CD4-positive, alpha-beta T cell (primary cell): ENCODE data around the gene IGFBPL1. TPM values are rescaled to one million over a fixed set of nuclear protein-coding genes. Genes with fewer than 3 reads are reported as not detected.

Experiments used
- ATAC-seq: fragments of 200-7000 bp; cut with Tn5 transposase; one replicate; pipeline ENCODE4 v1.10.0; 2022; ENCODE audit warnings: mild to moderate bottlenecking; ENCODE audit not compliant: poor library complexity
- CTCF ChIA-PET: fragments of 350-600 bp; sonication (Branson Sonifier 250); formaldehyde crosslinking; loops from one replicate; lab custom pipeline; 2021; ENCODE audit warnings: antibody characterized with exemption, inconsistent platforms; lab: Charles Lee
- POLR2A ChIA-PET: fragments of 350-600 bp; sonication (Branson Sonifier 250); formaldehyde crosslinking; loops from one replicate; lab custom pipeline; 2021; ENCODE audit warnings: antibody characterized with exemption, inconsistent platforms; lab: Charles Lee
- DNase-seq, 14 experiments: peaks; one replicate each; pipeline ENCODE4 v3.0.0-alpha.2; 2013 to 2020; ENCODE audit warnings: mixed read lengths in 2 of 14
- H3K27ac ChIP-seq, 2 donors: one replicate each; pipeline versions ENCODE4 v1.5.1 to v1.7.0; 2013; ENCODE audit warnings: low read length in 2 of 2, low read depth in 1 of 2, mild to moderate bottlenecking in 1 of 2
- H3K27me3 ChIP-seq, 2 experiments: 1 replicate in 1 of 2; 2 replicates in 1 of 2; pipeline versions ENCODE4 v1.6.1 to v1.7.0; 2013; ENCODE audit warnings: low read length in 2 of 2, control low read depth in 1 of 2, mild to moderate bottlenecking in 1 of 2, moderate library complexity in 1 of 2; ENCODE audit not compliant: insufficient read depth in 2 of 2, control insufficient read depth in 1 of 2
- H3K36me3 ChIP-seq: one replicate; pipeline ENCODE4 v1.6.1; 2013; ENCODE audit warnings: low read length, control low read depth; ENCODE audit not compliant: insufficient read depth
- H3K4me1 ChIP-seq: one replicate; pipeline ENCODE4 v1.6.1; 2013; ENCODE audit warnings: low read length, control low read depth; ENCODE audit not compliant: insufficient read depth
- H3K4me3 ChIP-seq: one replicate; pipeline ENCODE4 v1.5.1; 2013; ENCODE audit warnings: mild to moderate bottlenecking, low read length, moderate library complexity
- H3K9me3 ChIP-seq, 2 experiments: 1 replicate in 1 of 2; 2 replicates in 1 of 2; pipeline versions ENCODE4 v1.6.1 to v1.7.0; 2013; ENCODE audit warnings: low read length in 2 of 2, mild to moderate bottlenecking in 2 of 2, control low read depth in 1 of 2, moderate library complexity in 1 of 2; ENCODE audit not compliant: control insufficient read depth in 1 of 2, insufficient read depth in 1 of 2
- H3K27ac Mint-ChIP-seq: one replicate; pipeline ENCODE4 v1.8.0; 2020; ENCODE audit warnings: mixed read lengths
- H3K27me3 Mint-ChIP-seq: one replicate; pipeline ENCODE4 v1.8.0; 2021; ENCODE audit warnings: mixed read lengths
- H3K36me3 Mint-ChIP-seq: one replicate; pipeline ENCODE4 v1.8.0; 2021; ENCODE audit warnings: low read depth, mixed read lengths
- H3K4me1 Mint-ChIP-seq: one replicate; pipeline ENCODE4 v1.8.0; 2021; ENCODE audit warnings: low read depth, mixed read lengths
- H3K4me3 Mint-ChIP-seq: one replicate; pipeline ENCODE4 v1.8.0; 2020; ENCODE audit warnings: mild to moderate bottlenecking, mixed read lengths
- H3K9me3 Mint-ChIP-seq: one replicate; pipeline ENCODE4 v1.8.0; 2020; ENCODE audit warnings: mixed read lengths
- CTCF ChIP-seq: fragments of 200-600 bp; IDR thresholded peaks from one replicate; pipeline ENCODE4 v1.8.0; 2022; ENCODE audit warnings: antibody characterized with exemption, mild to moderate bottlenecking
- intact Hi-C, 2 experiments: fragments of 100-400 bp; cut with DNase I in 1 of 2; cut with micrococcal nuclease in 1 of 2; formaldehyde crosslinking; loops; one replicate each; pipeline versions ENCODE4 v1.15.1 to v1.9.0; 2023 to 2025; cut with DNase I, micrococcal nuclease
- total RNA-seq, 174 experiments: library from RNA in 2 of 174; stranded (reverse) in 2 of 174; gene quantifications; one replicate each; pipeline ENCODE4 v1.2.3 and lab custom pipeline; 2021 to 2026

IGFBPL1 gene
- total RNA-seq, 2 experiments from 2014 or later = not detected

GRCh38 chr9:38445154-38446043 lies 21.1 kb upstream of the IGFBPL1 start:
- Histone ChIP-seq H3K27me3 (no peaks in the 10 kb centered on the region), H3K9me3 (peaks cover under 1 to 3% of the 10 kb centered on the region in 2 experiments), H3K27ac (no peak overlapping the region), H3K4me1 (no peaks in the 10 kb centered on the region), H3K4me3 (no peak overlapping the region), H3K36me3 (no peaks in the 10 kb centered on the region)
- no peak for TF ChIP-seq CTCF
- Mint-ChIP-seq H3K27ac (no peak overlapping the region), H3K36me3 (no peaks in the 10 kb centered on the region), H3K27me3 (peaks cover 30% of the 10 kb centered on the region), H3K9me3 (no peaks in the 10 kb centered on the region), H3K4me3 (no peak overlapping the region), H3K4me1 (no peaks in the 10 kb centered on the region)
- no peak for DNase-seq
- POLR2A ChIA-PET = no interaction called here
- no peak for ATAC-seq
- intact Hi-C loops = no loop called here
- CTCF ChIA-PET = no interaction called here

GRCh38 chr9:38443597-38443996 lies 19.3 kb upstream of the IGFBPL1 start:
- no peaks in the 10 kb centered on the region for H3K4me1 ChIP-seq
- ChIA-PET POLR2A (no interaction called here), CTCF (no interaction called here)
- H3K36me3 ChIP-seq = no peaks in the 10 kb centered on the region
- intact Hi-C loops = no loop called here
- ATAC-seq (no peak), DNase-seq (no peak)
- H3K4me3 ChIP-seq = no peak overlapping the region
- H3K27ac ChIP-seq = no peak overlapping the region
- peaks cover 0 to 3% of the 10 kb centered on the region in 2 experiments for H3K9me3 ChIP-seq
- Mint-ChIP-seq H3K4me1 (no peaks in the 10 kb centered on the region), H3K27me3 (peaks cover 25% of the 10 kb centered on the region), H3K36me3 (no peaks in the 10 kb centered on the region), H3K4me3 (no peak overlapping the region), H3K9me3 (no peaks in the 10 kb centered on the region), H3K27ac (no peak overlapping the region)
- no peak for TF ChIP-seq CTCF
- no peaks in the 10 kb centered on the region for H3K27me3 ChIP-seq

GRCh38 chr9:38443181-38443580 lies 18.9 kb upstream of the IGFBPL1 start:
- intact Hi-C loops = no loop called here
- no peaks in the 10 kb centered on the region for H3K4me1 ChIP-seq
- ChIA-PET POLR2A (no interaction called here), CTCF (no interaction called here)
- Mint-ChIP-seq H3K27me3 (peaks cover 23% of the 10 kb centered on the region), H3K4me1 (peaks cover under 1% of the 10 kb centered on the region), H3K9me3 (no peaks in the 10 kb centered on the region), H3K27ac (no peak overlapping the region), H3K36me3 (no peaks in the 10 kb centered on the region), H3K4me3 (no peak overlapping the region)
- H3K27me3 ChIP-seq = no peaks in the 10 kb centered on the region
- no peak for TF ChIP-seq CTCF
- no peak overlapping the region for H3K4me3 ChIP-seq
- no peaks in the 10 kb centered on the region for H3K36me3 ChIP-seq
- no peak for ATAC-seq
- DNase-seq = no peak
- peaks cover 0 to 3% of the 10 kb centered on the region in 2 experiments for H3K9me3 ChIP-seq
- no peak overlapping the region for H3K27ac ChIP-seq
